Measurements from ENCODE around the gene CSNK1D. TPM values are rescaled to one million over a fixed set of nuclear protein-coding genes. Genes with fewer than 3 reads are reported as not detected.

CSNK1D gene
- total and polyA plus RNA-seq, 2 experiments from 2014 or later: 35.1 to 102 TPM

- H3K4me2 ChIP-seq (ENCODE audit: unreplicated experiment): no peak overlapping the region
- no peaks in the 10 kb centered on the region for H3K27me3 ChIP-seq (replicated peaks; ENCODE audit: insufficient read depth)
- H3K9ac ChIP-seq: no peak overlapping the region
- H3K4me1 ChIP-seq (ENCODE audit: insufficient read depth): no peaks in the 10 kb centered on the region
- H3K27ac ChIP-seq: no peak overlapping the region
- H3K36me3 ChIP-seq (ENCODE audit: low read depth): peaks cover 55% of the 10 kb centered on the region
- in situ Hi-C loops (cut with MboI): no loop called here
- no peak for DNase-seq
- 91 to 92% methylated on average over 12 of the region's 12 CpGs for WGBS, 2 experiments (ENCODE audit: low coverage in 1 of 2, low lambda C conversion rate in 2 of 2, missing lambda C conversion rate in 2 of 2)
- peaks cover 29% of the 10 kb centered on the region for H3F3A ChIP-seq (ENCODE audit: insufficient read depth)
- no peaks in the 10 kb centered on the region for H3K9me3 ChIP-seq (ENCODE audit: low read depth)
- TF ChIP-seq EZH2 (IDR thresholded peaks at IDR 0.05; ENCODE audit: insufficient read depth, poor library complexity, severe bottlenecking): no peak
- TF ChIP-seq EZH2phosphoT487 (IDR thresholded peaks at IDR 0.05; ENCODE audit: insufficient read depth, low read depth): no peak
- H2AFZ ChIP-seq: no peak overlapping the region
- H3K4me3 ChIP-seq: no peak overlapping the region
- no peaks in the 10 kb centered on the region for H4K20me1 ChIP-seq (ENCODE audit: insufficient read depth)
- no peaks in the 10 kb centered on the region for H3K9me2 ChIP-seq (ENCODE audit: insufficient read depth)
- H3K79me2 ChIP-seq (ENCODE audit: insufficient read depth): peaks cover 88% of the 10 kb centered on the region
Observed at GRCh38 chr17:82253179-82253544, 20.3 kb downstream of the CSNK1D start.

GRCh38 chr17:82252511-82253178 lies 20.9 kb downstream of the CSNK1D start:
- Histone ChIP-seq H3K79me2 (ENCODE audit: insufficient read depth) (peaks cover 88% of the 10 kb centered on the region), H3K9me2 (ENCODE audit: insufficient read depth) (no peaks in the 10 kb centered on the region), H4K20me1 (ENCODE audit: insufficient read depth) (no peaks in the 10 kb centered on the region), H3K4me2 (ENCODE audit: unreplicated experiment) (no peak overlapping the region), H2AFZ (no peak overlapping the region), H3K9me3 (ENCODE audit: low read depth) (no peaks in the 10 kb centered on the region), H3K27ac (no peak overlapping the region), H3K4me1 (ENCODE audit: insufficient read depth) (no peaks in the 10 kb centered on the region), H3K27me3 (replicated peaks; ENCODE audit: insufficient read depth) (no peaks in the 10 kb centered on the region), H3K36me3 (ENCODE audit: low read depth) (peaks cover 58% of the 10 kb centered on the region), H3K4me3 (no peak overlapping the region), H3F3A (ENCODE audit: insufficient read depth) (peaks cover 34% of the 10 kb centered on the region), H3K9ac (no peak overlapping the region)
- DNase-seq: no peak
- WGBS, 2 experiments (ENCODE audit: low coverage in 1 of 2, low lambda C conversion rate in 2 of 2, missing lambda C conversion rate in 2 of 2): 94 to 97% methylated on average over 28 of the region's 28 CpGs
- in situ Hi-C loops (cut with MboI): no loop called here
- TF ChIP-seq EZH2 (IDR thresholded peaks at IDR 0.05; ENCODE audit: insufficient read depth, poor library complexity, severe bottlenecking) (no peak), EZH2phosphoT487 (IDR thresholded peaks at IDR 0.05; ENCODE audit: insufficient read depth, low read depth) (no peak)

- Histone ChIP-seq H3F3A (ENCODE audit: insufficient read depth) (peaks cover 51% of the 10 kb centered on the region), H3K4me1 (ENCODE audit: insufficient read depth) (peaks cover 16% of the 10 kb centered on the region), H2AFZ (no peak overlapping the region), H3K27ac (no peak overlapping the region), H4K20me1 (ENCODE audit: insufficient read depth) (peaks cover 4% of the 10 kb centered on the region; the same call in 1 of the 2 replicates), H3K9me3 (ENCODE audit: low read depth) (no peaks in the 10 kb centered on the region), H3K4me3 (no peak overlapping the region), H3K9ac (no peak overlapping the region), H3K79me2 (ENCODE audit: insufficient read depth) (peaks cover 80% of the 10 kb centered on the region), H3K27me3 (replicated peaks; ENCODE audit: insufficient read depth) (no peaks in the 10 kb centered on the region), H3K4me2 (ENCODE audit: unreplicated experiment) (no peak overlapping the region), H3K9me2 (ENCODE audit: insufficient read depth) (no peaks in the 10 kb centered on the region), H3K36me3 (ENCODE audit: low read depth) (peaks cover 53% of the 10 kb centered on the region)
- no peak for DNase-seq
- 95 to 96% methylated on average over 21 to 25 of the region's 25 CpGs for WGBS, 2 experiments (ENCODE audit: low coverage in 1 of 2, low lambda C conversion rate in 2 of 2, missing lambda C conversion rate in 2 of 2)
- in situ Hi-C loops (cut with MboI): no loop called here
- no peak for TF ChIP-seq EZH2phosphoT487 (IDR thresholded peaks at IDR 0.05; ENCODE audit: insufficient read depth, low read depth)
- TF ChIP-seq EZH2 (IDR thresholded peaks at IDR 0.05; ENCODE audit: insufficient read depth, poor library complexity, severe bottlenecking): no peak
Observed at GRCh38 chr17:82250868-82251500, 22.5 kb downstream of the CSNK1D start.

GRCh38 chr17:82249896-82250581 lies 23.5 kb downstream of the CSNK1D start:
- H3K27me3 ChIP-seq (replicated peaks; ENCODE audit: insufficient read depth): no peaks in the 10 kb centered on the region
- peaks cover 53% of the 10 kb centered on the region for H3F3A ChIP-seq (ENCODE audit: insufficient read depth)
- H2AFZ ChIP-seq: no peak overlapping the region
- H3K36me3 ChIP-seq (ENCODE audit: low read depth): peaks cover 47% of the 10 kb centered on the region
- H3K4me3 ChIP-seq: no peak overlapping the region
- 83 to 85% methylated on average over 31 to 33 of the region's 33 CpGs for WGBS, 2 experiments (ENCODE audit: low coverage in 1 of 2, low lambda C conversion rate in 2 of 2, missing lambda C conversion rate in 2 of 2)
- H3K9me2 ChIP-seq (ENCODE audit: insufficient read depth): no peaks in the 10 kb centered on the region
- TF ChIP-seq EZH2phosphoT487 (IDR thresholded peaks at IDR 0.05; ENCODE audit: insufficient read depth, low read depth) (no peak), EZH2 (IDR thresholded peaks at IDR 0.05; ENCODE audit: insufficient read depth, poor library complexity, severe bottlenecking) (no peak)
- no peak overlapping the region for H3K9ac ChIP-seq
- no peak for DNase-seq
- H3K79me2 ChIP-seq (ENCODE audit: insufficient read depth): peaks cover 73% of the 10 kb centered on the region
- H3K4me1 ChIP-seq (ENCODE audit: insufficient read depth): peaks cover 17% of the 10 kb centered on the region
- peaks cover 6% of the 10 kb centered on the region; the same call in 1 of the 2 replicates for H4K20me1 ChIP-seq (ENCODE audit: insufficient read depth)
- no peaks in the 10 kb centered on the region for H3K9me3 ChIP-seq (ENCODE audit: low read depth)
- H3K27ac ChIP-seq: no peak overlapping the region
- no peak overlapping the region for H3K4me2 ChIP-seq (ENCODE audit: unreplicated experiment)
- in situ Hi-C loops (cut with MboI): no loop called here

All from GM23248 (cell line).